CD4-positive, alpha-beta T cell treated with Interleukin-17A for 1 hour (primary cell): Measurements from ENCODE around the gene SPAG17.

Experiments
- DNase-seq: peaks from one replicate; pipeline ENCODE4 v3.0.0-alpha.2; 2020

The SPAG17 gene

GRCh38 chr1:118117521-118117920 is 67.5 kb downstream of the SPAG17 start:
- no peak for DNase-seq

GRCh38 chr1:118116909-118117308 is 68.1 kb downstream of the SPAG17 start:
- DNase-seq = no peak

GRCh38 chr1:118116401-118116800 is 68.6 kb downstream of the SPAG17 start:
- no peak for DNase-seq

- DNase-seq = no peak
These were observed 69.3 kb downstream of the SPAG17 start for GRCh38 chr1:118115567-118116295.

GRCh38 chr1:118113261-118113660 is 71.8 kb downstream of the SPAG17 start:
- DNase-seq = no peak

GRCh38 chr1:118110580-118110979 is 74.4 kb downstream of the SPAG17 start:
- no peak for DNase-seq

GRCh38 chr1:118104951-118105350 is 80.1 kb downstream of the SPAG17 start:
- DNase-seq = no peak

GRCh38 chr1:118102445-118102844 is 82.6 kb downstream of the SPAG17 start:
- no peak for DNase-seq

GRCh38 chr1:118101999-118102398 is 83.0 kb downstream of the SPAG17 start:
- no peak for DNase-seq

- DNase-seq = no peak
These were observed 83.5 kb downstream of the SPAG17 start for GRCh38 chr1:118101515-118101844.

- DNase-seq = no peak
These were observed 84.1 kb downstream of the SPAG17 start for GRCh38 chr1:118100686-118101514.

GRCh38 chr1:118099686-118100085 is 85.3 kb downstream of the SPAG17 start:
- no peak for DNase-seq

GRCh38 chr1:118097622-118098348 is 87.2 kb downstream of the SPAG17 start:
- no peak for DNase-seq

- no peak for DNase-seq
These were observed 92.0 kb downstream of the SPAG17 start for GRCh38 chr1:118093017-118093416.

- DNase-seq = no peak
These were observed 94.9 kb downstream of the SPAG17 start for GRCh38 chr1:118090130-118090529.

- no peak for DNase-seq
These were observed 99.7 kb downstream of the SPAG17 start for GRCh38 chr1:118085365-118085764.

- DNase-seq = no peak
These were observed 100.6 kb downstream of the SPAG17 start for GRCh38 chr1:118084400-118084799.

GRCh38 chr1:118082984-118083383 is 102.0 kb downstream of the SPAG17 start:
- no peak for DNase-seq

- DNase-seq = no peak
These were observed 103.6 kb downstream of the SPAG17 start for GRCh38 chr1:118081387-118081786.

- no peak for DNase-seq
These were observed 107.5 kb downstream of the SPAG17 start for GRCh38 chr1:118077331-118078045.

GRCh38 chr1:118075116-118075515 is 109.9 kb downstream of the SPAG17 start:
- no peak for DNase-seq

- no peak for DNase-seq
These were observed 111.2 kb downstream of the SPAG17 start for GRCh38 chr1:118073648-118074435.
